H9 (cell line): Measurements from ENCODE around the gene RERE. TPM values are rescaled to one million over a fixed set of nuclear protein-coding genes. Genes with fewer than 3 reads are reported as not detected.

ENCODE experiments used
- DNase-seq: peaks from one replicate; pipeline ENCODE4 v3.0.0-alpha.2; 2017
- H2AFZ ChIP-seq: one replicate; pipeline ENCODE4 v1.6.1; 2013; ENCODE audit warnings: mild to moderate bottlenecking, low read length, control low read depth, moderate library complexity
- H2AK5ac ChIP-seq: 2 replicates; pipeline ENCODE4 v1.6.1; 2013; ENCODE audit warnings: low read length, control low read depth, mixed read lengths; ENCODE audit not compliant: insufficient read length
- H2BK120ac ChIP-seq: one replicate; pipeline ENCODE4 v1.6.1; 2013; ENCODE audit warnings: low read depth, mild to moderate bottlenecking, low read length, control low read depth, inconsistent platforms; ENCODE audit not compliant: poor library complexity, severe bottlenecking
- H2BK12ac ChIP-seq: 2 replicates; pipeline ENCODE4 v1.6.1; 2013; ENCODE audit warnings: low read length, control low read depth, mixed read lengths, low read depth; ENCODE audit not compliant: insufficient read length
- H2BK15ac ChIP-seq: 2 replicates; pipeline ENCODE4 v1.6.1; 2013; ENCODE audit warnings: low read depth, low read length, control low read depth
- H2BK20ac ChIP-seq: one replicate; pipeline ENCODE4 v1.6.1; 2013; ENCODE audit warnings: low read depth, mild to moderate bottlenecking, low read length, control low read depth, inconsistent platforms; ENCODE audit not compliant: poor library complexity, severe bottlenecking
- H2BK5ac ChIP-seq: 2 replicates; pipeline ENCODE4 v1.6.1; 2013; ENCODE audit warnings: low read length, control low read depth, mixed read lengths; ENCODE audit not compliant: insufficient read length
- H3K14ac ChIP-seq: 2 replicates; pipeline ENCODE4 v1.6.1; 2013; ENCODE audit warnings: low read length, control low read depth; ENCODE audit not compliant: insufficient read depth
- H3K18ac ChIP-seq: 2 replicates; pipeline ENCODE4 v1.6.1; 2013; ENCODE audit warnings: low read depth, mild to moderate bottlenecking, mixed read lengths, low read length, control low read depth; ENCODE audit not compliant: insufficient read length
- H3K23ac ChIP-seq: 2 replicates; pipeline ENCODE4 v1.6.1; 2013; ENCODE audit warnings: low read length, control low read depth, mixed read lengths, low read depth; ENCODE audit not compliant: insufficient read length
- H3K23me2 ChIP-seq: 2 replicates; pipeline ENCODE4 v1.6.1; 2013; ENCODE audit warnings: low read depth, mild to moderate bottlenecking, mixed read lengths, low read length, control low read depth; ENCODE audit not compliant: insufficient read length, poor library complexity, severe bottlenecking
- H3K27ac ChIP-seq: 2 replicates; pipeline ENCODE4 v1.5.1; 2013; ENCODE audit warnings: low read length, control low read depth, mixed read lengths, low read depth; ENCODE audit not compliant: insufficient read length
- H3K27me3 ChIP-seq: 2 replicates; pipeline ENCODE4 v1.6.1; 2013; ENCODE audit warnings: low read length, control low read depth, inconsistent platforms; ENCODE audit not compliant: insufficient read depth
- H3K4ac ChIP-seq: 2 replicates; pipeline ENCODE4 v1.6.1; 2013; ENCODE audit warnings: low read depth, mild to moderate bottlenecking, control low read depth, inconsistent platforms, low read length, moderate library complexity
- H3K4me1 ChIP-seq: 2 replicates; pipeline ENCODE4 v1.6.1; 2013; ENCODE audit warnings: low read length, control low read depth, inconsistent platforms; ENCODE audit not compliant: insufficient read depth
- H3K4me2 ChIP-seq: 2 replicates; pipeline ENCODE4 v1.6.1; 2013; ENCODE audit warnings: low read length, control low read depth, mixed read lengths; ENCODE audit not compliant: insufficient read length, insufficient read depth
- H3K56ac ChIP-seq: 2 replicates; pipeline ENCODE4 v1.6.1; 2013; ENCODE audit warnings: low read depth, mild to moderate bottlenecking, mixed read lengths, low read length, control low read depth; ENCODE audit not compliant: insufficient read length
- H3K79me1 ChIP-seq: 2 replicates; pipeline ENCODE4 v1.6.1; 2013; ENCODE audit warnings: low read depth, mild to moderate bottlenecking, moderate library complexity, low read length, control low read depth, inconsistent platforms; ENCODE audit not compliant: insufficient read depth, poor library complexity, severe bottlenecking
- H3K79me2 ChIP-seq: 2 replicates; pipeline ENCODE4 v1.6.1; 2013; ENCODE audit warnings: low read length, control low read depth, inconsistent platforms; ENCODE audit not compliant: insufficient read depth
- H3K9ac ChIP-seq: 2 replicates; pipeline ENCODE4 v1.6.1; 2013; ENCODE audit warnings: low read length, control low read depth, mixed read lengths; ENCODE audit not compliant: insufficient read length; ENCODE audit errors: extremely low read depth
- H3K9me3 ChIP-seq: one replicate; pipeline ENCODE4 v1.6.1; 2013; ENCODE audit warnings: low read depth, low read length, inconsistent platforms; ENCODE audit not compliant: control insufficient read depth
- H3T11ph ChIP-seq: one replicate; pipeline ENCODE4 v1.6.1; 2013; ENCODE audit warnings: mild to moderate bottlenecking, low read length, control low read depth, inconsistent platforms
- H4K20me1 ChIP-seq: one replicate; pipeline ENCODE4 v1.6.1; 2013; ENCODE audit not compliant: control insufficient read depth, insufficient read length, insufficient read depth
- H4K5ac ChIP-seq: 2 replicates; pipeline ENCODE4 v1.6.1; 2013; ENCODE audit warnings: low read depth, mild to moderate bottlenecking, mixed read lengths, low read length, control low read depth; ENCODE audit not compliant: insufficient read length
- H4K8ac ChIP-seq: replicated peaks from 2 replicates; pipeline ENCODE4 v1.6.1; 2013; ENCODE audit warnings: low read length, control low read depth, mixed read lengths, low read depth; ENCODE audit not compliant: insufficient read length
- H4K91ac ChIP-seq: 2 replicates; pipeline ENCODE4 v1.6.1; 2013; ENCODE audit warnings: low read depth, mild to moderate bottlenecking, moderate library complexity, mixed read lengths, low read length, control low read depth; ENCODE audit not compliant: insufficient read length
- H3K27ac Mint-ChIP-seq, 3 experiments: 2 replicates in 2 of 3; 3 replicates in 1 of 3; pipeline ENCODE4 v1.8.0; 2020 to 2021; ENCODE audit warnings: mixed read lengths in 3 of 3, mild to moderate bottlenecking in 1 of 3, moderate library complexity in 1 of 3
- H3K27me3 Mint-ChIP-seq: 2 replicates; pipeline ENCODE4 v1.8.0; 2021; ENCODE audit warnings: low read depth, mild to moderate bottlenecking, moderate library complexity, mixed read lengths
- H3K36me3 Mint-ChIP-seq, 3 experiments: 2 replicates in 2 of 3; 3 replicates in 1 of 3; pipeline ENCODE4 v1.8.0; 2020 to 2021; ENCODE audit warnings: low read depth in 3 of 3, mixed read lengths in 3 of 3; ENCODE audit not compliant: insufficient read depth in 1 of 3
- H3K4me1 Mint-ChIP-seq, 2 experiments: 2 replicates each; pipeline ENCODE4 v1.8.0; 2020; ENCODE audit warnings: mixed read lengths in 2 of 2
- H3K4me3 Mint-ChIP-seq, 2 experiments: 2 replicates in 1 of 2; 3 replicates in 1 of 2; pipeline ENCODE4 v1.8.0; 2020 to 2021; ENCODE audit warnings: mild to moderate bottlenecking in 2 of 2, mixed read lengths in 2 of 2, moderate library complexity in 1 of 2
- H3K9me3 Mint-ChIP-seq, 2 experiments: 2 replicates in 1 of 2; 3 replicates in 1 of 2; pipeline ENCODE4 v1.8.0; 2020; ENCODE audit warnings: mild to moderate bottlenecking in 2 of 2, mixed read lengths in 2 of 2, moderate library complexity in 1 of 2
- WGBS: extraction: QIAGEN DNeasy Blood & Tissue Kit; methylation state at CpG from one replicate; pipeline ENCODE4 v1.1.7; 2013; ENCODE audit warnings: missing lambda C conversion rate, low lambda C conversion rate, mixed read lengths; ENCODE audit not compliant: insufficient read length; ENCODE audit errors: extremely low coverage; 5-methylcytosine and 5-hydroxymethylcytosine counted together
- total RNA-seq: library from RNA; stranded (reverse); gene quantifications from 2 replicates; pipeline ENCODE4 v1.2.1, GENCODE V29; 2021
- TF ChIP-seq, protein P1 (sequence below): fragments of 200-600 bp; sonication (generic); conservative IDR thresholded peaks from 3 replicates; pipeline ENCODE4 v1.8.0; 2021; ENCODE audit warnings: antibody characterized with exemption, mild to moderate bottlenecking

Gene RERE
- total RNA-seq, 1 experiment from 2014 or later: 103 TPM

DNA sequence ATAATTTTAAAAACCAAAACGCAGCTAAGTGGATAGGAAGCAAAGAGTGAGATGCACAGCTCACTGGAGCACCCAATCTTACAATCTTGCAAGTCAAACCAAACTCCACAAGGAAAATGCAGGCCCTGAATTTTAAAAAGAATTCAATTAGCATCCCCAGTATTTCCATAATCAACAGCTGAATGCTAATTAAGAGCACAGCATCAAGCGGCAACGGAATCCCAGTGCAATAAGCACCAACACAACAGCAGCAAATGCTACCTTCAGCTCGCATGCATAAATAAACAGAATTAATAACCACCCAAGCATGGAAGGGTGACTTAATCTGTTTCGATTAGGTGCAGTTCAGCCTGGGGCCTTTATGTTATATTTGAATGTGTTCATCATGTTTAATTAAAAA lies 356.7 kb downstream of the RERE start:
- no CpG with 5 or more reads among the region's 5 CpGs for WGBS
- Mint-ChIP-seq H3K9me3 (no peaks in the 10 kb centered on the region), H3K27me3 (no peaks in the 10 kb centered on the region), H3K27ac (peak overlapping the region; percentile 18 to 92 (median 88); a peak in 6 of 7 replicates), H3K36me3 (peaks cover 0 to 6% (median 5%) of the 10 kb centered on the region in 3 experiments; a peak in 4 of 7 replicates), H3K4me3 (peak overlapping the region in 1 of 2 experiments; percentile 33; a peak in 2 of 5 replicates), H3K4me1 (peaks cover 85 to 87% of the 10 kb centered on the region in 2 experiments)
- Histone ChIP-seq H2BK12ac (no peak overlapping the region), H3K4me1 (peaks cover 22% of the 10 kb centered on the region; the same call in 1 of the 2 replicates), H3K18ac (no peak overlapping the region), H3K14ac (no peak overlapping the region), H3K79me1 (no peaks in the 10 kb centered on the region), H3K79me2 (0 out of 2 replicates have a peak, but pooled peaks cover 2% of the 10 kb centered on the region), H3K56ac (no peak overlapping the region), H4K5ac (no peak overlapping the region), H2BK15ac (no peak overlapping the region), H3T11ph (no peak overlapping the region), H3K23me2 (no peaks in the 10 kb centered on the region), H2AK5ac (no peak overlapping the region), H3K9me3 (no peaks in the 10 kb centered on the region), H4K8ac (no peak overlapping the region), H3K4ac (no peak overlapping the region), H3K27me3 (no peaks in the 10 kb centered on the region; the same call in 1 of the 2 replicates), H4K91ac (no peak overlapping the region), H2BK5ac (no peak overlapping the region), H3K23ac (no peak overlapping the region), H3K4me2 (peak overlapping the region; percentile 60), H3K27ac (peak overlapping the region; percentile 94), H2BK120ac (no peak overlapping the region), H2AFZ (no peak overlapping the region), H3K9ac (no peak overlapping the region), H2BK20ac (peak overlapping the region; percentile 29), H4K20me1 (no peaks in the 10 kb centered on the region)
- TF ChIP-seq, protein P1, sequence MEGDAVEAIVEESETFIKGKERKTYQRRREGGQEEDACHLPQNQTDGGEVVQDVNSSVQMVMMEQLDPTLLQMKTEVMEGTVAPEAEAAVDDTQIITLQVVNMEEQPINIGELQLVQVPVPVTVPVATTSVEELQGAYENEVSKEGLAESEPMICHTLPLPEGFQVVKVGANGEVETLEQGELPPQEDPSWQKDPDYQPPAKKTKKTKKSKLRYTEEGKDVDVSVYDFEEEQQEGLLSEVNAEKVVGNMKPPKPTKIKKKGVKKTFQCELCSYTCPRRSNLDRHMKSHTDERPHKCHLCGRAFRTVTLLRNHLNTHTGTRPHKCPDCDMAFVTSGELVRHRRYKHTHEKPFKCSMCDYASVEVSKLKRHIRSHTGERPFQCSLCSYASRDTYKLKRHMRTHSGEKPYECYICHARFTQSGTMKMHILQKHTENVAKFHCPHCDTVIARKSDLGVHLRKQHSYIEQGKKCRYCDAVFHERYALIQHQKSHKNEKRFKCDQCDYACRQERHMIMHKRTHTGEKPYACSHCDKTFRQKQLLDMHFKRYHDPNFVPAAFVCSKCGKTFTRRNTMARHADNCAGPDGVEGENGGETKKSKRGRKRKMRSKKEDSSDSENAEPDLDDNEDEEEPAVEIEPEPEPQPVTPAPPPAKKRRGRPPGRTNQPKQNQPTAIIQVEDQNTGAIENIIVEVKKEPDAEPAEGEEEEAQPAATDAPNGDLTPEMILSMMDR: no peak
- DNase-seq: no peak
